Stimulated activated CD8-positive, alpha-beta memory T cell treated with anti-CD3 and anti-CD28 coated beads, Interleukin-12 subunit alpha, Interleukin-12 subunit beta, amount 100 ng/mL, for 24 hours (primary cell): ENCODE measurements around the gene PGRMC2.
"Not testable (repeated sequence)": the region's sequence is repeated elsewhere in the genome, so short reads cannot be mapped to it uniquely, and the experiment has no call there.

Experiments used
- DNase-seq: peaks from one replicate; pipeline ENCODE4 v3.0.0-alpha.2; 2020; ENCODE audit errors: extremely low read depth

Gene PGRMC2

DNA sequence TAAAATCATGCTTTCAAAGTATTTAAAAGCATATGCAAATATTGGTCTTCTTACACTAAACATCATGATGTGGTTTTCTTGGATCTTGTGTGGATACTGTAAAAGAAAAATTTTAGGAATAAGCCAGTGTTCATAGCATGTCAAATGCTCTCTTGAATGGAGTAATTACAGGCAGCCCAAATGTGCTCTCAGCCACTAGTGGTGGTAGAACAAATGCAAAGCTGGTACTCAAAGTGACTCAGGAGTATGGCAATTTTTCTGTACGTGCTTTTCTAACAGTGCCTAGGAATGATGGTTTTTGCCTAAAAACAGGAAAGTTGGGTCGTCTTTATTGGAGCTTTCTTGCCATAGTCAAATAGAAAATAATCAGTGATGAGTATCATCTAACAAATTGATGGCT lies 19.9 kb downstream of the PGRMC2 start:
- no peak for DNase-seq

DNA sequence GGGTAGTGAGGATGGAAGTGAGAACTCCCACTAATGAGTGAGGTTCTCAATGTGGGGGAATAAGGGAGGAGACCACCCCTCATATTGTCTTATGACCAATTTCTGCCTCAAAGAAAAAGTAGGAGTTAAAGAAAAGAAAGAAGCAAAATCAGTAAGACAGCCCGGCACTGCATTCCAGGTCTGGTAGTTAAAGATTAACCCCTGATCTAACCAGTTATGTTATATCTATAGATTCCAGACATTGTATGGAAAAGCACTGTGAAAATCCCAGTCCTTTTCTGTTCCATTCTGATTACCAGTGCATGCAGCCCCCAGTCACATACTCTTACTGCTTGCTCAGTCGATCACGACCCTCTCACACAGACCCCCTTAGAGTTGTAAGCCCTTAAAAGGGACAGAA lies 20.4 kb downstream of the PGRMC2 start:
- DNase-seq: not testable (repeated sequence)

DNA sequence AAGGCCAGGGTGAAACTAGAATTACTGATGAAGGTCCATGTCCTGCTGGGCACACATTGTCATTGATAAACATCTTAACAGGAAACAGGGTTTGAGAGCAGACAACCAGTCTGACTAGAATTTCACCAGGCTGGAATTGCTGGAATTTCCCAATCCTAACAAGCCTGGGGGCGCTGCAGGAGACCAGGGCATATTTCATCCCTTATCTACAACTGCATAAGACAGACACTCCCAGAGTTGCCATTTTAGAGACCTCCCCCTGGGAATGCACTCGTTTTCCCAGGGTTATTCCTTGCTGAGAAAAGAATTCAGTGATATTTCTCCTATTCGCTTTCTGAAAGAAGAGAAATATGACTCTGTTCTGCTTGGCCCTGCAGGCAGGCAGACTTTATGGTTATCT lies 22.1 kb downstream of the PGRMC2 start:
- not testable (repeated sequence) for DNase-seq

DNA sequence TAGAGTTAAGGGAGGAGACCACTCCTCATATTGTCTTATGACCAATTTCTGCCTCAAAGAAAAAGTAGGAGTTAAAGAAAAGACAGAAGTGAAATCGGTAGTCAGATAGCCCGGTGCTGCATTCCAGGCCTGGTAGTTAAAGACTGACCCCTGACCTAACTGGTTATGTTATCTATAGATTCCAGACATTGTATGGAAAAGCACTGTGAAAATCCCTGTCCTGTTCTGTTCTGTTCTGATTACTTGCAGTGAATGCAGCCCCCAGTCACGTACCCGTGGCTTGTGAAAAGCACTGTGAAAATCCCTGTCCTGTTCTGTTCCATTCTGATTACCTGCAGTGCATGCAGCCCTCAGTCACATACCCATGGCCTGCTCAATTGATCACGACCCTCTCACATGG lies 27.7 kb downstream of the PGRMC2 start:
- DNase-seq: not testable (repeated sequence)

DNA sequence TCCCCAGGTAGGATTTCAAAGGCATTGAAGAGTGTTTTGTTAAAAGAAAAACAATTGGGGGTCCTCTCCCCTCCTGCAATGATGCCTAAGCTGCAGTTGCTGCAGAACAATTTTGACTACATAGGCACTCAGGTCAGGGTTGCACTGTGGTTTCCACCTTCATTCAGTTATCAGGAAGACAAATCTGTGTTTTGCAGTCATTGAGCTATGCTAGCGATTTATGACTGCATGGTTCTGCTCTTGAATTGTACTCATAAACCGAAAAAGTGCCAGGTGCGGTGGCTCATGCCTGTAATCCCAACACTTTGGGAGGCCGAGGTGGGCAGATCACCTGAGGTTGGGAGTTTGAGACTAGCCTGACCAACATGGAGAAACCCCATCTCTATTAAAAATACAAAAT lies 29.4 kb downstream of the PGRMC2 start:
- DNase-seq: not testable (repeated sequence)

DNA sequence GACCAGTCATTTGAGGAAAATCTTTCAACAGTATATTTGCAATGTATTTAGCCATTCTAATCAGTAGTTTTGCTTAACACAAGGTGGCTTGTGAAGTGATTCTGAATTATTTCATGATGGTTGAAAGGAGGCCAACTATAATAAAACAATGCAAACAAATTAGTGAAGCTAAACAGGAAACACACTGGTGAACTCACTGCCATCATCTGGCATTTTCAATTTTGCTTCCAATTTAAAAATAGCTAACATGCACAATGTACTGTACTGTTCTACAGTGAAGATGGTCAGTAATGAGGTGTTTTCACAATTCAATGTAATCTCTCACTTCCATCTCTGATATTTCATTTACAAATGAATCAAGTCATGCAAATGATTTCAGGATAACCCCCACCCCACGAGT lies 31.1 kb downstream of the PGRMC2 start:
- no peak for DNase-seq

DNA sequence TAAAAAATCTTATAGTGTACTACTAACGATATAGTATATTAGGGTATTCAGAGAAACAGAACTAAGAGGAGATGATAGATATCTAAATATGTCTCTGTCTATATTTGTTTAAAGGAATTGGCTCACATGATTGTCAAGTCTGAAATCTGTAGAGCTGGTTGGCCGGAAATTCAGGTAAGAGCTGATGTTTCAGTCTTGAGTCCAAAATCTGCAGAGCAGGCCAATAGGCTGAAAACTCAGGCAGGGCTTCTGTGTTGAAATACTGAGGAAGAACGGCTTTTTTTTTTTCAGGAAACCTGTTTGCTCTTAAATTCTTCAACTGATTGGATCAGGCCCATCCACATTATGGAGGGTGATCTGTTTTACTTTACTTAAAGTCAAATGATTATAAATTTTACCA lies 31.7 kb downstream of the PGRMC2 start:
- no peak for DNase-seq

DNA sequence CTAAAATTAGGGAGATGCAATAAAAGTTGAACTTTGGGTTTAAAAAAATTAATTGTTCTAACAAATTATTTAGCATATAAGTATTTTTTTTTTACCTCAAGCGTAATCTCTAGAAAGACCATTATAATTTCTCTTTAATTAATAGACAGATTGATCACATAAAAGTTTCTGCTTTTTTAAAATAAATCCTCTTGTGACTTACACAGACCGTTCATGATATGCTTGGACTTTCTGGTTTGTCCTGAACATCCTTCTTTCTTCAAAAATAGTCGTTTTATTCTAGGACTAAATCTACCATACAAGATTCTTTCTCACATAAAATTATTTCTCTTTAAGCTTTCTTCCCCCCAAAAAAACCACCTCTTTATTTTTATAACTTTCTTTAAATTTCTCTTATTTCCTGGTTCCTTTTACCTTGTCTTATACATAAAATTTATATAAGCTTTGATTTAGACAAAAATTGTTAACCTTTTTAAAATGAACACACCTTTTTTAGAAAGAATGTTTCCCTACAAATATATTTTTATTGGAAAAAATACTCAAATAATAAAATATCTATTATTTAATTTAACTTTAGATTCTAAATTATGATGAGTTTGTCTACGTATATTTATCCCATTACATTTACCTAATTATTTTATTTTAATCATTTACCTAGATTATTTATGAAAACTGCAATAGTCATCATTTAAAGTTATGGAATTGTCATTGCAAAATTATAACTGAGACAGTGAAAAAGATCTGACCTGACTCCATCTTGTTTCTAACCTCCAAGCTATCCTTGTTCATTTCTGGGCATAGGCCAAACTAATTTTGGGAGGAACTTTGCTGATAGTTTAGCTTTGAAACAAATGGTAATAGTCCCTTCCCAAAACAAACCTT lies 37.6 kb downstream of the PGRMC2 start:
- DNase-seq: no peak

DNA sequence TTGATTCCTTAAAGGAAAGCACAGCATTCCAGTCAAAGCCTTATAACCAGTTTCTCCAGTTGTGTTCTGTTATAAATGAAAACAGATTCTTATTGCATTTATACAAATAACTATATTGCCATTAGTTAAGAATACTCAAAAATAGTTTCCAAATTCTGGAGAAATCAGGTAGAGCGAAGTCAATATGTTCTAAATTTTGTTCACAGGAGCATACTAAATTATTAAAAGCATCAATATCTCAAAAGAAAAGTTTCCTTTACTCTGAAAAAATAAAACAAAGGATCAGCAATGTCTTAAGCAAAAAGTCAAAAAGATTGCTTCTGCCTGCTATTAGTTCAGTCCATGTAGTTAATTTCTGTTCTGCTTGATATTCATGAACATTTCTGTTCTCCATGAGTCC lies 39.7 kb downstream of the PGRMC2 start:
- DNase-seq: no peak

DNA sequence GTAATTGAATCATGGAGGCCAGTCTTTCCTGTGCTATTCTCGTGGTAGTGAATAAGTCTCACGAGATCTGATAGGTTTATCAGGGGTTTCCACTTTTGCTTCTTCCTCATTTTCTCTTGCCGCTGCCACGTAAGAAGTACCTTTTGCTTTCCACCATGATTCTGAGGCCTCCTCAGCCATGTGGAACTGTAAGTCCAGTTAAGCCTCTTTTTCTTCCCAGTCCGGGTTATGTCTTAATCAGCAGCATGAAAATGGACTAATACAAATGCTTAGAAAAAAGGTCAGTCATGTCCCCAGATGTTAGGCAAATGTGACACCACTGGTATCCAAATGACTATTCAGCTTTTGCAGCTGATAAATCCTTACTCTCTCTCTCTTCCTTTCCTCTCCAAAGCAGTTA lies 42.2 kb downstream of the PGRMC2 start:
- not testable (repeated sequence) for DNase-seq

DNA sequence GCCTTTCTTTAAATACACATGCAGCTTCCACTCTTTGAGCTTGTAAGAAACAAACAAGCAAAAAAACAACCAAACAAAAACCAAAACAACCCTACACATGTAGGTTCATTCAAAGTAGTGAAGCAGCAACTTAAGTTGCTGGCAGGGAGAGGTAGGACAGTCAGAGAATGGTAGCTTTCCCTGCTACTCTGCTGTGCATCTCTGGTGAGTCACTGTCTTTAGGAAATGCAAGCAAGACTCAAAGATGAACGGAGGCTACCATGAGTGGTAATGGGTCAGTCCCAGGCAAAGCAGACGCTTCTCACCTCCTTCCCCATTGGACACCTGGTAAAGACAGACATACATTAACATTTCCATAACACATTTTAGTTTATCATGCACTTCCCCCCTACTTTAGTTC lies 43.2 kb downstream of the PGRMC2 start:
- DNase-seq: no peak

DNA sequence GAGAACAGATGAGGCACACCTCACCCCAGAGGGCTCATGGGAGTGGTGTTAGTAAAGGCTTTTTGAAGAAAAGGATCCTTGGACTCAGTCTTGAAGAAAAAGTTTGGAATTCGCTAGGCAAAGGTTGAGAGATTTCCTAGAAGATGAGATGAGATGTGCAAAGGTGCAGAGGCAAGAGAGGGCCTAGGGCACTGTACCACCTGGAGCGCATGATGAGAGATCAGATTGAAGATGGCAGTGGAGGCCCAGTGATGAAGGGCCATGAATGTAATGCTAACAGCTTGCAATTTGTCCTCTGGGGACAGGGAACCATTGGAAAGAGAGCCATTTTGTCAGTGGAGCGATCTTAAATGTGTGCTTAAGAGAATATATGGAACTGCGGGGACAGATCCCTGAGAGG lies 45.0 kb downstream of the PGRMC2 start:
- DNase-seq: no peak

DNA sequence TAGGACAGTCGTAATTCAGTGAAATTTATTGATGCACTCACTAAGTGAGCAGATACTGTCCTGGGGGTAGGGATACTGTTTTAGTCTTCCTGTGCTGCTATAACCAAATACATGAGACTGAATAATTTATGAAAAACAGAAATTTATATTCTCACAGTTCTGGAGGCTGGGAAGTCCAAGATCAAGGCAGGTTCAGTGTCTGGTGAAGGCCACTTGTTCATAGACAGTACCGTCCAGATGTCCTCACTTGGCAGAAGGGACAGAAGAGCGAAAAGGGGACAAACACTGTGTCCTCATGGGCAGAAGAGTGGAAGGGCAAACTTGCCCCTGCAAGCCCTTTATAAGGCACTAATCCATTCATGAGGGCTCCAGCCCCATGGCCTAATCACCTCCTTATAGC lies 45.6 kb downstream of the PGRMC2 start:
- DNase-seq: no peak

DNA sequence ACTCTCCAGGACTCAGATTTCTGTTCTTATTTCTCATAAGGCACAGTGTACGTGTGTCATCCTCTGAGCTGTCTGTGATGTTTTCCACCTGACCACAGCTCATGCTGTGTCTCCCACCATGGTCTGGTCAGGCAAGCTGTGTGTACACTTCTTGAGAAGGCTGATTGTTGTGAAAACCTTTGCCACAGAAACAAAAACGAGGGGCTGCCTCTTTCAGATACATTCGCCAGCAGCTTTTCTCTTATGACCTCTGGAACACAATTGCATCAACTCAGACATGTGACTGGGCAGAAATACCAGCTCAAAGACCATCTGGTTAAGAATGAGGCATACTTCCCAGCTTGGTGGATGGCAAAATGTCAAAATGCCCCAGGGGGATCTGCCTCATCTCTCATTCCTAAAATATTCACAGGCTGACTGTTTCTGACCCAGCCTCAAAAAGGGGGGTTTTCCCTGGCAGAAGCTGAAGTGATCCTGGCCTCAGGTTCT lies 46.1 kb downstream of the PGRMC2 start:
- no peak for DNase-seq

DNA sequence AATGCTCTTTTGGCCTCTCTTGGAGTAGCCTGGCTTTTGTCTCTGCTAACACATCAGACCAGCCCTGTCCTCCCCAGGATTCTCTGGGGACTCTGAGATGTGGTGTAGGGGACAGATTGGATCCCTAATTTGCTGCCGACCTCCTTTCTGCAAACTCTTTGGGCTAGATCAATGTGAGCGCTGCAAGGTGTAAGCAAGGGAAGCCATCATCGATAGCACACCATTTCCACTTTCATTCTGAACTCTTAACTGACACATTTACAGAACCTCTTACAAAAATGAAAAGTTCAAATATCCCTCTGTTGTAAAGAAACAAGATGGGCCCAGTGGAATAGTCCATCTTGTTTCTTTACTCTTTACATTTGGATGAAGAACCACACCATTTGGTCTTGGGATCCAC lies 46.6 kb downstream of the PGRMC2 start:
- DNase-seq: no peak

DNA sequence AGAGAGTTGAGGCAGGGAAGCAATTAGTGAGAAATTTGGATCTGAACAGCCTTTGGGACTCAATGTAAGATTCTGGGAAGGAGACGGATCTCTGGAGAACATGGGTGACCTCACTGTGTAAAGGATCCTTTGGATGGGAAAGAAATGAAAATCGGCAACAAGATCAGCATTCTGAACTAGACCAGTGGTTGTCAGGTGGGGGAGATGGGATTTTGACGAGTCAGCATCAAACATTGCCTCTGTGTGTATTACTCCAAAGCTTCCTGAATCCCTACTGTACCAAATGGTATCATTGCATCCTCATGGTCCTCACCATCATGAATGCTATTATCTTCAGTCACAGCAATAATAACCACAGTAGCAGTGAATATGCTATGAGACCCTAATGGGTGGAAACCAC lies 52.8 kb downstream of the PGRMC2 start:
- no peak for DNase-seq

DNA sequence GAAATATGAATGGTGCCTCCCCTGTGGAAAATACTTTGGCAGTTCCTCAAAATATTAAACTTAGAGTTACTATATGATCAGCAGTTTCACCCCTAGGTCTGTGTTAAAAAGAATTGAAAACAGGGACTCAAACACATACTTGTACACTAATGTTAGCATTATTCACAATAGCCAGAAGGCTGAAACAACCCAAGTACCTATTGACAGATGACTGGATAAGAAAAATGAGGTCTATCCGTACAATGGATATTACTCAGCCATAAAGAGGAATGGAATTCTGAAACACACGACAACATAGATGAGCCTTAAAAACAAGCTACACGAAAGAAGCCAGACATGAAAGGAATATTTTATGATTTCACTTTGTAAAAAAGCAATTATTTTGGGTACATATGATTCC lies 54.9 kb downstream of the PGRMC2 start:
- DNase-seq: no peak

DNA sequence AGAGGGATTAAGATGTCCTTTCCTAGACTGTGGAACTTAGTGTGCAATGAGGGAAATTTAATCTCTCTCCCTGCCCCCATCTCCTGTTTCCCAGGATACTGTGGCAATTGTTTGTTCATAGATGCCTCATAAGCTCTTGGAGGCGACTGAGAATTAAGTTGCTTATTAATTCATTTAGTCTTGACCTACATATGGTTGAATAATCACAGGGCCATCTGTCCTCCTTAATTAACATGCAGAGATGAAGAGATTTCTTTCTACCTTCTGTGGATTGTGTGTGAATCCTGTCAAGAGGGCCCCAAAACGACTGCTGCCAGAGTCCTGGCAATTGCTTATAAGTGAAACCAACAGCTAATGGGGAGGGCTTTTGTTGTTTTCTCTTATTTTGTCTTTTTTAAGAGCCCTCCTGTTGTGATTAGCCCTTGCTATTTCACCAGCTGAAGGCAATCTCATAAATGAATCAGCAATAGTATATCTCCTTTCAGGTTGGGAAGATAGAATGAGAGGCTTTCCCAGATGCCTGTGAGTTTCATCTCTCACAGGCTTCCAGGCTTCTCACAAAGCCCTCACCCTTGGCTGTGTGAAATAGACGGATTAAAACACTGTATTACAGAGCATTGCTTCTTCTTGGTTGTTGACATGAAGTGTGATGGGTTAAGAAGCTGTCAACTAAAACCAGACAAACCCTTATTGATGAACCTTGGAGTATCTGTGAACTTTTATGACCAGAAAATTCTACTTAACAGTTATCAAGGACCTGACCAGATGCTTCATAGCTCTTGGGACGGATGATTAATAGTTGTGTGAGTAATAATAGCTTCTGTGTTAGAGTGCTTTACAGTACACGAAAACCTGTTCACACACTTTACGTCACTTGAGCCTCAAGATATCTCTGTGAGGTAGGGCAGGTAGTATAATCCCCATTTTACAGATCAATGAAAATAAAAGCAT lies 58.5 kb downstream of the PGRMC2 start:
- no peak for DNase-seq

DNA sequence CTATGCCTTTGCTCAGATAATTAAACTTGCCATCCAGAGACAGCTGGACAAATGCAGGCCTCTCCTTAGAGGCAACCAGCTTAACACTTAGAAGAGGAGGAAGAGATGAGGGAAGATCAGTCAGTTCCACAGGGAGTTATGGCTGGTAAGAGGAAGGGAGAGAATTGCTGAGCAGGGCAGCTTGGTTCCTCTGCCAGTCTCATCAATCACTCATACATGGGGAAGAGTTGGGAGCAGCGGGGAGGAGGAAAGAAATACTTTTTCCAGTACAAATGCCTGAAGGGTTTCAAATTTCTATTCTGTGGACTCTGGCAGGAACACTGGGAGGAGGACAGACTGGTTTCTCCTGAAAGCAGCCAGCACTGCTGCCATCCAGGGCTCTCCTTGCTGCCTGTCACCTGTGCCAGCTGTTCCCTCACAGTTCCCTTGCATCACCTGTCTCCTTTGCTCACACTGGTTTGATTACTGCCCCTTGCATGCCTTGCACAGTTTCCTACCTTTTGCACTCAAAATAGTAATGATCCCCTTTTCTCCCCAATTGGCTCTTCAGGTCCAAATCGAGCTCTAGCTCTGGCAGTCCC lies 59.5 kb downstream of the PGRMC2 start:
- no peak for DNase-seq

DNA sequence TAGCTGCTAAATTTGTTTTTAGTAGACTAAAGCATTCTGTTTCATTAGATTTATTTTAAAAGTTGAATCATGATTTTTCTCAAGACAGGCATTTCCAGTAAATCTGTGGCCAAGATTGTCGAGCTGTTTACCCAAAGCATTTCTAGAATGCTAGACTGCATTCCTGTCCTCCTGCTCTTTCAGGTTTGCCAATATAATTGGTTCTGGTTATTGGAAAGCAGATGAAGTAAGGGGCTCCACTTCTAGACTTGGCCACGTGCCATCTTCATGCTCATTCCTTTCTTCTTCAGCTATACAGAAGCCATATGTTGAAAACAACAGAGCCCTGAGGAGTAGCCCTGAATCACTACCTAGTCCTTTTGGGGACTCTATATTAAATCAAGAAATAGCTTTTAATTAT lies 62.5 kb downstream of the PGRMC2 start:
- DNase-seq: no peak

DNA sequence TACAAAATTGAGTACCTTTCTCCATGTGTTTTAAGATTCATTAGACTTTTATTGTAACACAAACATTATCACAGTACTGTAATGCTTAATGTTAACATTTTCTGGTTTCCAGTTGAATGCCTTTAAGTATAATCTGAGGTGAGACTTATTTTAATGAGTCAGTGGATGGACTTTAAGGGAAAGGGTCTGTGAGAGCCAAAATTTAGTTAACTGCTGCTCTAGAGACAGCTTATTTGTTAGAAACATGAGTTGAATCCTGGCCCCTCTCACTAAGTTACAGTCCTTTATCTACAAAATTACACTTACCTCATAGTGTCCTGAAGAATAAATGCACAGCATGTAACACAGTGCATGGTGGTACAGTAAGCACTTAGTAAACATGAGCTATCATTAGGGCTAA lies 66.0 kb downstream of the PGRMC2 start:
- DNase-seq: no peak
